ENCODE data around the gene CLCC1. TPM values are rescaled to one million over a fixed set of nuclear protein-coding genes. Genes with fewer than 3 reads are reported as not detected.

Gene CLCC1
- polyA plus RNA-seq, 1 donor from 2014 or later = 28.7 TPM

DNA sequence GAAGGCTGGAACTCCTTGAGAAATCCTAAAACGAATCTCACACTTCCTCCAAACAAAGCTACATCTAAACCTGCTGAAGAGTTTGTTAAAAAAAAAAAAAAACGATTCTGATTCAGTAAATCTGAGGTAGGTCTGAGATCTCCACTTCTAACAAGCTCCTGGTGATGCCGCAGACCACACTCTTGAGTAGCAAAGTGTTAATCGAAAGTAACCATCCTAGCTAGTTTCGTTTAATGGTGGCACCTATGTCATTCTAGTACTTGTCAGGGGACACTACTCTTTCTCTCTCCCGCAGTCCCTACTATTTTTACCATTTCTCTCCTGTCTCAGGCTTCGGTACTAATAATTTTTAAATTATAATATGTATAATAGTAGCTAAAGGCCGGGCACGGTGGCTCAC is 2.1 kb downstream of the CLCC1 start:
- Histone ChIP-seq H3K9ac (ENCODE audit: low read length) (no peak overlapping the region), H3K4me2 (ENCODE audit: low read length) (no peak overlapping the region), H3K27ac (ENCODE audit: low read length) (no peak overlapping the region), H4K20me1 (ENCODE audit: insufficient read depth) (no peaks in the 10 kb centered on the region), H3K9me2 (ENCODE audit: insufficient read depth, low read length) (no peaks in the 10 kb centered on the region), H3K27me3 (ENCODE audit: insufficient read depth, low read depth, low read length) (no peaks in the 10 kb centered on the region), H3K4me3 (ENCODE audit: low read length) (no peak overlapping the region), H3F3A (ENCODE audit: insufficient read depth, low read length, poor library complexity, severe bottlenecking) (no peaks in the 10 kb centered on the region), H3K9me3 (ENCODE audit: low read length) (no peaks in the 10 kb centered on the region), H2AFZ (ENCODE audit: low read depth, low read length) (no peak overlapping the region), H3K79me2 (replicated peaks; ENCODE audit: insufficient read depth, low read length) (peaks cover 11% of the 10 kb centered on the region), H3K36me3 (ENCODE audit: insufficient read depth, low read length) (no peaks in the 10 kb centered on the region)
- TF ChIP-seq MXI1 (conservative IDR thresholded peaks at IDR 0.05; ENCODE audit: poor library complexity, severe bottlenecking) = no peak
- TF ChIP-seq EP300 (conservative IDR thresholded peaks at IDR 0.05; ENCODE audit: poor library complexity, severe bottlenecking) = no peak
- TF ChIP-seq, protein P1, sequence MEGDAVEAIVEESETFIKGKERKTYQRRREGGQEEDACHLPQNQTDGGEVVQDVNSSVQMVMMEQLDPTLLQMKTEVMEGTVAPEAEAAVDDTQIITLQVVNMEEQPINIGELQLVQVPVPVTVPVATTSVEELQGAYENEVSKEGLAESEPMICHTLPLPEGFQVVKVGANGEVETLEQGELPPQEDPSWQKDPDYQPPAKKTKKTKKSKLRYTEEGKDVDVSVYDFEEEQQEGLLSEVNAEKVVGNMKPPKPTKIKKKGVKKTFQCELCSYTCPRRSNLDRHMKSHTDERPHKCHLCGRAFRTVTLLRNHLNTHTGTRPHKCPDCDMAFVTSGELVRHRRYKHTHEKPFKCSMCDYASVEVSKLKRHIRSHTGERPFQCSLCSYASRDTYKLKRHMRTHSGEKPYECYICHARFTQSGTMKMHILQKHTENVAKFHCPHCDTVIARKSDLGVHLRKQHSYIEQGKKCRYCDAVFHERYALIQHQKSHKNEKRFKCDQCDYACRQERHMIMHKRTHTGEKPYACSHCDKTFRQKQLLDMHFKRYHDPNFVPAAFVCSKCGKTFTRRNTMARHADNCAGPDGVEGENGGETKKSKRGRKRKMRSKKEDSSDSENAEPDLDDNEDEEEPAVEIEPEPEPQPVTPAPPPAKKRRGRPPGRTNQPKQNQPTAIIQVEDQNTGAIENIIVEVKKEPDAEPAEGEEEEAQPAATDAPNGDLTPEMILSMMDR (IDR thresholded peaks at IDR 0.05; ENCODE audit: poor library complexity, severe bottlenecking) = no peak
- no peak for TF ChIP-seq SMC3 (conservative IDR thresholded peaks at IDR 0.05; ENCODE audit: poor library complexity)
- TF ChIP-seq, protein P2, sequence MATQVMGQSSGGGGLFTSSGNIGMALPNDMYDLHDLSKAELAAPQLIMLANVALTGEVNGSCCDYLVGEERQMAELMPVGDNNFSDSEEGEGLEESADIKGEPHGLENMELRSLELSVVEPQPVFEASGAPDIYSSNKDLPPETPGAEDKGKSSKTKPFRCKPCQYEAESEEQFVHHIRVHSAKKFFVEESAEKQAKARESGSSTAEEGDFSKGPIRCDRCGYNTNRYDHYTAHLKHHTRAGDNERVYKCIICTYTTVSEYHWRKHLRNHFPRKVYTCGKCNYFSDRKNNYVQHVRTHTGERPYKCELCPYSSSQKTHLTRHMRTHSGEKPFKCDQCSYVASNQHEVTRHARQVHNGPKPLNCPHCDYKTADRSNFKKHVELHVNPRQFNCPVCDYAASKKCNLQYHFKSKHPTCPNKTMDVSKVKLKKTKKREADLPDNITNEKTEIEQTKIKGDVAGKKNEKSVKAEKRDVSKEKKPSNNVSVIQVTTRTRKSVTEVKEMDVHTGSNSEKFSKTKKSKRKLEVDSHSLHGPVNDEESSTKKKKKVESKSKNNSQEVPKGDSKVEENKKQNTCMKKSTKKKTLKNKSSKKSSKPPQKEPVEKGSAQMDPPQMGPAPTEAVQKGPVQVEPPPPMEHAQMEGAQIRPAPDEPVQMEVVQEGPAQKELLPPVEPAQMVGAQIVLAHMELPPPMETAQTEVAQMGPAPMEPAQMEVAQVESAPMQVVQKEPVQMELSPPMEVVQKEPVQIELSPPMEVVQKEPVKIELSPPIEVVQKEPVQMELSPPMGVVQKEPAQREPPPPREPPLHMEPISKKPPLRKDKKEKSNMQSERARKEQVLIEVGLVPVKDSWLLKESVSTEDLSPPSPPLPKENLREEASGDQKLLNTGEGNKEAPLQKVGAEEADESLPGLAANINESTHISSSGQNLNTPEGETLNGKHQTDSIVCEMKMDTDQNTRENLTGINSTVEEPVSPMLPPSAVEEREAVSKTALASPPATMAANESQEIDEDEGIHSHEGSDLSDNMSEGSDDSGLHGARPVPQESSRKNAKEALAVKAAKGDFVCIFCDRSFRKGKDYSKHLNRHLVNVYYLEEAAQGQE (IDR thresholded peaks at IDR 0.05; ENCODE audit: borderline replicate concordance) = no peak
- no peak for TF ChIP-seq EZH2 (IDR thresholded peaks at IDR 0.05; ENCODE audit: borderline replicate concordance, insufficient read depth, low read length, poor library complexity, severe bottlenecking)
- no peak for TF ChIP-seq RAD21 (conservative IDR thresholded peaks at IDR 0.05)
- no peak for TF ChIP-seq TAF1 (IDR thresholded peaks at IDR 0.05; ENCODE audit: low read depth)
- no peak for TF ChIP-seq POLR2AphosphoS5 (IDR thresholded peaks at IDR 0.05)

DNA sequence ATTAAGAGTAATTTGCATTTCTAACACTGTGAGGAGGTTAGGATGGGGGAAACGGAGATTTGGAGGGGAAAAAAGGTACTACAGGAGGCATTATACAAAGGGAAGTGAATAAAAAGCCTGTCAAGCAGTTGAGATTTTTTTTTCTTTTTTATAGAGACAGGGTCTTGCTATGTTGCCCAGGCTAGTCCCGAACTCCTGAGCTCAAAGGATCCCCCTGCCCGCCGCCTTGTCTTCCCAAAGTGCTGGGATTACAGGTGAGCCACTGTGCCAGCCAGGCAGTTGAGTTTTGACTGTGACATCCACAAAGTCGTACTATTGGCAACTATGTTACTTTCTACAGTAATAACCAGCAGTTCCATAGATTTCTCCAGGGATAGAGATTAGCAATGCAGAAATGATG is 2.6 kb downstream of the CLCC1 start:
- TF ChIP-seq POLR2AphosphoS5 (IDR thresholded peaks at IDR 0.05) = no peak
- no peak for TF ChIP-seq EZH2 (IDR thresholded peaks at IDR 0.05; ENCODE audit: borderline replicate concordance, insufficient read depth, low read length, poor library complexity, severe bottlenecking)
- no peak for TF ChIP-seq EP300 (conservative IDR thresholded peaks at IDR 0.05; ENCODE audit: poor library complexity, severe bottlenecking)
- TF ChIP-seq, protein P1 (IDR thresholded peaks at IDR 0.05; ENCODE audit: poor library complexity, severe bottlenecking) = no peak
- TF ChIP-seq RAD21 (conservative IDR thresholded peaks at IDR 0.05) = no peak
- no peak overlapping the region for H3K4me3 ChIP-seq (ENCODE audit: low read length)
- H3K27me3 ChIP-seq (ENCODE audit: insufficient read depth, low read depth, low read length) = no peaks in the 10 kb centered on the region
- H4K20me1 ChIP-seq (ENCODE audit: insufficient read depth) = no peaks in the 10 kb centered on the region
- H3K9ac ChIP-seq (ENCODE audit: low read length) = no peak overlapping the region
- no peaks in the 10 kb centered on the region for H3K9me3 ChIP-seq (ENCODE audit: low read length)
- H3K9me2 ChIP-seq (ENCODE audit: insufficient read depth, low read length) = no peaks in the 10 kb centered on the region
- no peak overlapping the region for H3K27ac ChIP-seq (ENCODE audit: low read length)
- no peaks in the 10 kb centered on the region for H3K36me3 ChIP-seq (ENCODE audit: insufficient read depth, low read length)
- no peaks in the 10 kb centered on the region for H3F3A ChIP-seq (ENCODE audit: insufficient read depth, low read length, poor library complexity, severe bottlenecking)
- H3K4me2 ChIP-seq (ENCODE audit: low read length) = no peak overlapping the region
- H3K79me2 ChIP-seq (replicated peaks; ENCODE audit: insufficient read depth, low read length) = peaks cover 11% of the 10 kb centered on the region
- H2AFZ ChIP-seq (ENCODE audit: low read depth, low read length) = no peak overlapping the region

All from neural cell (in vitro differentiated cells).